Central memory CD4-positive, alpha-beta T cell (primary cell): ENCODE measurements around the gene MYMX.
"Not testable (repeated sequence)": the region's sequence is repeated elsewhere in the genome, so short reads cannot be mapped to it uniquely, and the experiment has no call there.

Experiments
- DNase-seq: peaks from one replicate; pipeline ENCODE4 v3.0.0; 2022
- total RNA-seq, 3 experiments: gene quantifications; one replicate each; lab custom pipeline; 2026; lab: John Stamatoyannopoulos, UW

Gene MYMX
- total RNA-seq, result 0 reads per million in 3 experiments

DNA sequence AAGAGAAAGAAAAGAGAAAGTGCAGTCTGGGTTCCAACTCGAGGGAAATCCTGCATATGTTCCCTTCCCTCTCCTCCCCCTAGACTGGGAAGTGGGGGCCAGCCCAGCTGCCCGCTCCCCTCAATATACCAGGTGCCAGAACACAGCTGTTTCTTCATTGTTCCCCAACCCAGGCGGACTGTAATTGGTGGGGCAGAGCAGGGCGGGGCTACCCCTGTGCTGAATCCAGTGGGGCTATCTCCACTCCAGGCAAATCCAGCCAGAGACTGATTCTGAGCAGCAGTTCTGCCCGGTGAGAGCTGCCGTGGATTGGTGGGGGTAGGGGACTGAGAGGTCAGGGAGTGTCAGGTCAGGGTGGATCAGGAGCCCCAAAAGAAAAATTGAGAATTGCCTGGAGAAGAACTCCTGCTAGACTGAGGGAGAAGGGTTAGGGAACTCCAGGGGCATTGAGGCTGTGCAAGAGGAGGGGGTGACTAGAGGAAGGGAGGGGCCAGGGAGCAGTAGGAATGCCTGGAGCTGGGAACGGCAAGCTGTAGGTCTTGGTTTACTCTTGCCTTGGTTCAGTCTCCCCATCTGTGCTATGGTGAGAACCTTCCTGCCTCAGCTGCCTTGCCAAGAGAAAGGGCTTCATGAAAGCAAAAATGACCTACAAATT lies at the start of gene MYMX:
Gene MYMX, plus strand, starts transcription at position 250 of the 655 bp plus-strand sequence. CDS start 546 bp downstream, outside the sequence.
- DNase-seq, result no peak

DNA sequence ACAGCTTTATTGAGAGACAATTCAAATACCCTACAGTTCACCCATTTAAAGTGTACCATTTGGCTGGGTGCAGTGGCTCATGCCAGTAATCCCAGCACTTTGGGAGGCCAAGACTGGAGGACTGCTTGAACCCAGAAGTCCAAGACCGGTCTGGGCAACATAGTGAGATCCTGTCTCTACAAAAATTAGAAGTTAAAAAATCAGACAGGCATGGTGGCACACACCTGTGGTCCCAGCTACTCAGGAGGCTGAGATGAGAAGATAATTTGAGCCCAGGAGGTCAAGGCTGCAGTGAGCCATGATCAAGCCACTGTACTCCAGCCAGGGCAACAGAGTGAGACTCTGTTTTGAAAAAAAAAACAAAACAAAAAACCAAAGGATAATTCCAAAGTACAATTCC lies 49.2 kb upstream of the MYMX start:
- DNase-seq, result no peak

DNA sequence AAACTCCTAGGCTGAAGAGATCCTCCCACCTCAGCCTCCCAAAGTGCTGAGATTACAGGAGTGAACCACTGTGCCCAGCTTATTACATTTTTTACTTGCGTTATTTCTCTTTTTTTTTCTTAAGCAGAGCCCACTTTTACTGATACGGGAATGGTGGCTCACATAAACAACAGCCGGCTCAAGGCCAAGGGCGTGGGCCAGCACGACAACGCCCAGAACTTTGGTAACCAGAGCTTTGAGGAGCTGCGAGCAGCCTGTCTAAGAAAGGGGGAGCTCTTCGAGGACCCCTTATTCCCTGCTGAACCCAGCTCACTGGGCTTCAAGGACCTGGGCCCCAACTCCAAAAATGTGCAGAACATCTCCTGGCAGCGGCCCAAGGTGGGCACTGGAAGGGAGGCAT lies 47.6 kb upstream of the MYMX start:
- DNase-seq, result no peak

DNA sequence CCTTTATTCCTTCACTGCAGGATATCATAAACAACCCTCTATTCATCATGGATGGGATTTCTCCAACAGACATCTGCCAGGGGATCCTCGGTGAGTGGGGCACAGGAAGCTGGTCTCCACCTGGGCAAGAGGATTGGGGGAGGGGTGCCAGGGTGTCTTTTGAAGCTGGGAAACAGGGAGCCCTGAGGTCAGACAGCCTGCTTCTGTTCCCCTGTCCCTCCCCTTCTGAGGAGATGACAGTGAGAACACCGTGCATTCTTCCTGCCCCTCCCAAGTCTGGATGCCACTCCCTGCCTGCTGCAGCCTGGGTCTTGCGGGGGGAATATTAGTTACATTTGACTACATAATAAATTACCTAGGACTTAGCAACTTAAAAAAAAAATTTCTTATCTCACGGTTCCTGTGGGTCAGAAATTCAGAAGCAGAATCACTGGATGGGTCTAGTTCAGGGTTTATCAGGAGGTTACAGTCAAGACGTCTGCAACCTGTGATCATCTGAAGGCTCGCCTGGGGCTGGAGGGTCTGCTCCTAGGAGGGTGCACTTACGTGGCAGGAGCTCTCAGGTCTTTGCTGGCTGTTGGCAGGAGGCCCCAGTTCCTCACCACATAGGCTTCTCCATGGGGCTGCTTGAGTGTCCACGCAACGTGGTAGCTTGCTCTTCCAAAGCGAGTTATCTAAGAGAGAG lies 46.7 kb upstream of the MYMX start:
- no peak for DNase-seq

DNA sequence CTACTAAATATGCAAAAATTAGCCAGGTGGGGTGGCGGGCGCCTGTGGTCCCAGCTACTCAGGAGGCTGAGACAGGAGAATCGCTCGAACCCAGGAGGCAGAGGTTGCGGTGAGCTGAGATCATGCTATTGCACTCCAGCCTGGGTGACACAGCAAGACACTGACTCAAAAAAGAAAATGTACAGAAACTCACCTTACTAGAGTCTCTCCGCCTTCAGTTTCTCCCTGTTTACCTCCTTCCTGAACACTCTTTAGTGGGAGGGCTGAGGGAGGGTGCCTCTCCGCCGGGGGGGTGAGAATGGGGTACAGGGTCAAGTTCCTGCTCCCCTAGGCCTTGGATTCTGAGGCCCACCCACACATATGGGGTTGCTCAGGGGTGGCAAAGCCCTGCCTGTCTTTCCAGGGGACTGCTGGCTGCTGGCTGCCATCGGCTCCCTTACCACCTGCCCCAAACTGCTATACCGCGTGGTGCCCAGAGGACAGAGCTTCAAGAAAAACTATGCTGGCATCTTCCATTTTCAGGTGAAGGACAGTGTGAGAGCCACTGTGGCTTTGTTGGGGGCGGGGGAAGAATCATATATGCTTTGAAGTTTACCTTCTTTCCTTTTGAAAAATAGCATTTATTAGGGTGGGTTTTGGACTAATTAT lies 44.7 kb upstream of the MYMX start:
- no peak for DNase-seq

DNA sequence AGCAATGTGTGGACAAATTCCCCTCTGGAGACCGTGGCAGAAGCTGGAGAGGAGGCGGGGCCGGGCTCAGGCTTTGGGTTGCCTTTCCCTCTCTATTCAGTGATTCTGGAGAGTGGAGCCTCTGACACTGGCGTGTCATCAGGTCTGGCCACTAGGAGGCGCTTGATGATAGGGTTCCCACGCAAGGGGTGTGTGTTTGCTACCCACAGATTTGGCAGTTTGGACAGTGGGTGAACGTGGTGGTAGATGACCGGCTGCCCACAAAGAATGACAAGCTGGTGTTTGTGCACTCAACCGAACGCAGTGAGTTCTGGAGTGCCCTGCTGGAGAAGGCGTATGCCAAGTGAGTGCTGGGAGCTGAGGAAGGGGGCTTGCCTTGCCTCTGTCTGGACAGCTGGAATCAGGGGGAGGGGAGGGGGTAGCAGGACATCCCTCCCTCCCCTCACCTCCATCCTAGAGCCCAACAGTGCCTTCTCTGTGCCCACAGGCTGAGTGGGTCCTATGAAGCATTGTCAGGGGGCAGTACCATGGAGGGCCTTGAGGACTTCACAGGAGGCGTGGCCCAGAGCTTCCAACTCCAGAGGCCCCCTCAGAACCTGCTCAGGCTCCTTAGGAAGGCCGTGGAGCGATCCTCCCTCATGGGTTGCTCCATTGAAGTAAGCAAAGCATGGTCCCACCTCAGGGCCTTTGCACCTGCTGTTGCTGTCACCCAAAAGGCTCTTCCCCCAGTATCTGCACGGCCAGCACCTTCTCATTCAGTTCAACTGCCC lies 43.8 kb upstream of the MYMX start:
- peak; percentile 55 for DNase-seq

DNA sequence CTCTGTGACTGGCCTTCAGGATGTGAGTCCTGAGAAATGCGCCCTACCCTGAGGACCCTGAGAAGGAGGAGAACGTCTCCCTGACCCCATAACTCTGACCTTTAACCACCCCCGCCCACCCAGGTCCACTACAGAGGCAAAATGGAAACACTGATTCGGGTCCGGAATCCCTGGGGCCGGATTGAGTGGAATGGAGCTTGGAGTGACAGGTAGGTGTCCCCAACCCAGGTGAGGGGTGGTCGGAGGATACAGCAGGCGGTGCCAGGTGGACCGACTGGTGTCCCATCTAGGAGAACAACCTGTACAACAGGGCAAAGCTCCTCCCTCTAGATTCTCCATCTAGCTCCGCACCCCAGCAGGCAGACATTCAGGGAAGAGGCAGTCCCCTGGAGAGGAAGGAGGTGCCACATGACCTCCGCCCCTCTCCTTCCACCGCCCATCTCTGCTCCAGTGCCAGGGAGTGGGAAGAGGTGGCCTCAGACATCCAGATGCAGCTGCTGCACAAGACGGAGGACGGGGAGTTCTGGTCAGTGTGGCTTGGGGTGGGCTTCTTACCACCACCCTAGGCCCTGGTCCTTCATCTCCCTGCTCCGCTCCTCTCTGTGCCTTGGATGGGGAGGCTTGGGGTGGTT lies 40.5 kb upstream of the MYMX start:
- DNase-seq, result no peak

DNA sequence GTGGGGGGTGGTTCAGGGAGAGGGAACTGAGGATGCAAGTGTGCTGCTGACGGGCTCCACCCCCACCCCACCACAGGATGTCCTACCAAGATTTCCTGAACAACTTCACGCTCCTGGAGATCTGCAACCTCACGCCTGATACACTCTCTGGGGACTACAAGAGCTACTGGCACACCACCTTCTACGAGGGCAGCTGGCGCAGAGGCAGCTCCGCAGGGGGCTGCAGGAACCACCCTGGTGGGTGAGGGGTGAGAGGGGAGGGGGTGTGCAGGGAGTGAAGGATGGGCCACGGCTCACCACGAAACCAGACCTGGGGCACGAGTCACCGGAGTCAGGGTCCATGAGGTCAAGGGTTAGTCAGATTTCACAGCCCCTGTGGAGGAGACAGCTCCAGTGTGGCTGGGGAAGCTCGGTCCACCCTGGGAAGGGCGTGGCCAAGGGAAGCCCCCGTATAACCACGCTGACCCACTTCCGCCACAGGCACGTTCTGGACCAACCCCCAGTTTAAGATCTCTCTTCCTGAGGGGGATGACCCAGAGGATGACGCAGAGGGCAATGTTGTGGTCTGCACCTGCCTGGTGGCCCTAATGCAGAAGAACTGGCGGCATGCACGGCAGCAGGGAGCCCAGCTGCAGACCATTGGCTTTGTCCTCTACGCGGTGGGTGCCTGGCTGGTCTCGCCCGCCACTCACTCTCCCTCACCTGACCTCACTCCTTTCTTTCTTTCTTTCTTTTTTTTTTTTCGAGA lies 39.8 kb upstream of the MYMX start:
- DNase-seq, result peak; percentile 8

DNA sequence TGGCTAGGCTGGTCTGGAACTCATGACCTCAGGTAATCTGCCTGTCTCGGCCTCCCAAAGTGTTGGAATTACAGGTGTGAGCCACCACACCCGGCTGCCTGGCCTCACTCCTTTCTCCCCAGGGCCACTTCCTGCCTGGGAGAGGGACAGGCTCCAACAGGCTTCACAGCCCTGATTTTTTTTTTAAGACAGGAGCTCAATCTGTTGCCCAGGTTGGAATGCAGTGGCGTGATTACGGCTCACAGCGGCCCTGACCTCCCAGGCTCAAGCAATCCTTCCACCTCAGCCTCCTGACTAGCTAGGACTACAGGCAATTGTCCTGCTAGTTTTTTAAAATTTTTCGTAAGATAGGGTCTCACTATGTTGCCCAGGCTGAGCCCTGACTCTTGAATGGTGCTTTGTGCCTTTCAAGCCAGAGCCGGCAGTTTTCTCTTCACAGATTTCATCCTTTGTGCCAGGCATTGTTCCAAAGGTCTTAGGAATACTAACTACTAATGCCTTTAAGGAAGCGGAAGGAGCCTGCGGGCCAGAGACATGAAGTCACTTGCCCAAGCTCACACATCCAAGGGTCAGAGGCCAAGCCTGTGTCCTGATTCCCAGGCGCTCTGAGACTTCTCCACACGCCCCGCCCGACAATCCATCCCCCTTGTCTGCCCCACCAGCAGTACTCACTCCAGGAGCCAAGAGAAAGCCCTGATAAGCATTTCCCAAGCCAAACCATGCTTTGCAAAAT lies 38.9 kb upstream of the MYMX start:
- no peak for DNase-seq

DNA sequence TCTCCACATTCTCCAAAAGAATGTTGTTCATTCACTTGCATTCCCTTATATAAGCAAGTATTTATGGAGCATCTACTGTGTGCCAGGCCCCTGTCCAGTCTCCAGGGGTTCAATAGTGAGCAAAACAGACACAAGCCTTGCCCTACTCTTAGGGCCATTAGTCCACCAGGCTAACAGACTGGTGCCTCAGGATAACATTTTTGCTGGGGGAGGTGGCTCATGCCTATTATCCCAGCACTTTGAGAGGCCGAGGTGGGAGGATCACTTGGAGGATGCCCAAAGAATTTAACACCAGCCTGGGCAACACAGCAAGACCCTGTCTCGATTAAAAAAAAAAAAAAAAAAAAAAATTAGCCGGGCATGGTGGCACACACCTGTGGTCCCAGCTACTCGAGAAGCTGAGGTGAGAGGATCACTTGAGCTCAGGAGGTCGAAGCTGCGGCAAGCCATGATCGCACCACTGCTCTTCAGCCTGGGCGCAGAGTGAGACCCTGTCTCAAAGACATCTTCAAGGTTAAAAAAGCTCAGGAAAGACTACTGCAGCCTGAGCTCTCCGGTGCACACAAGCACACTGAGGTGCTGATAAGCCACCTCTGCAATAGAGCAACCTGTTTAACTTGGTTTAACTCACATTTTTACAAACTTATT lies 38.2 kb upstream of the MYMX start:
- DNase-seq, result no peak

DNA sequence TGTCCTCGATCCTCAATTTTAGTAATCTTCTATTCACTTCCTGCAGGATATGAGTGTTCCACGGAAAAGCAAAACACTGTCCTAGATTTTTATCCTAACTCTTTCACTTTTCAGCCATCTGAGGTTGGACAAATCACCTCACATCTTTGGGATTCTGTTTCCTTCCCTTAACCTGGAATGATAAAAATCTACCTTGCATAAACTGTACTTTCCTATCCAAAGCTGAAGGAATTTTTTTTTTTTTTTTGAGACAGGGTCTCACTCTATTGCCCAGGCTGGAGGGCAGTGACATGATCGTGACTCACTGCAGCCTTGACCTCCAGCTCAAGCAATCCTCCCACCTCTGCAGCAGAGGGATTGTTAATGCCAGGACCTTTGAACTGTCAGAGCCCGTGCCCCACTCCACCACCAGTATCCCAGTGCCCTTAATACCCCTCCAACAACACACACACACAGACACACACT lies 37.6 kb upstream of the MYMX start:
- no peak for DNase-seq

DNA sequence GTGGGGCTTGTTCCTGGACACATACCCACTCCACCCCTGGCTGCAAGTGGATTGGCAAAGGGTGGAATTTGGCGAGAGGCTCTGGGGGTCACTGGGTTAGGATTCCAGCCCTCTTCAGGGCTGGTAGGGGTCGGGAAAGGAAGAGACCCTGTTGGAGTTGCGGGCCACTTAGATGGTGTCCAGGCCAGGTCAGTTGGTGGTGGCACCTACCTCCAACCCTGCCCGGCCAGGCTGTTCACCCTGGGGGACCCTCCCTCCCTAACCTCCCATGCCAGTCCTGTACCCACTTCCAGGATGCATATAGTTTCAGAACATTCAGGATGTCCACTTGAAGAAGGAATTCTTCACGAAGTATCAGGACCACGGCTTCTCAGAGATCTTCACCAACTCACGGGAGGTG lies 37.1 kb upstream of the MYMX start:
- DNase-seq, result no peak

DNA sequence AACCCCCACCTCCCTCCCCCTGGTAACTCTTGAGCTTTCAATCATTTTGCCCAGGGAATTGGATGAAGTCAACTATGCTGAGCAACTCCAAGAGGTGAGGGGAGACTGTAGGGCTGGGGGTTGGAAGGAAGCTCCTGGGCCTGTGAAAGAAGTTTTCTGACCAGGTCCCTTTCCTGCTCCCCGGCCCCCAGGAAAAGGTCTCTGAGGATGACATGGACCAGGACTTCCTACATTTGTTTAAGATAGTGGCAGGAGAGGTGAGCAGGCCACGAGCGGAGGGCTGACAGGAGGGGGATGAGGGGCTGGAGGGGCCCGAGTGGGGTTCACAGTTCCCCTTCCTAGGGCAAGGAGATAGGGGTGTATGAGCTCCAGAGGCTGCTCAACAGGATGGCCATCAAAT lies 36.3 kb upstream of the MYMX start:
- no peak for DNase-seq

DNA sequence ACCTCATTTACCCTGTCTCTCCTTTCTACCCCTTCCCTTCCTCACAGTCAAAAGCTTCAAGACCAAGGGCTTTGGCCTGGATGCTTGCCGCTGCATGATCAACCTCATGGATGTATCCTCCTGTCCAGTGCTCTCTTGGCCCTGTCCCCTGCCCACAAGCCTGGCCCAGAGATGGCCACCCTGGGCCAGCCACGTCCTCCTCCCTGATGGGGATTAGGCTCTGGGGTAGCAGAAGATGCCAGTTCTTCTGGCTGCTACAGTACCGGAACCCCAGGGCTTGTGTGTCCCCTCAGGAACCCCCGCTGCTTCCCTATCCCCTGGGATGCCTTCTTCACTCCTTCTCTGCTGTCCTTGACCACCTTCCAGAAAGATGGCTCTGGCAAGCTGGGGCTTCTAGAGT lies 35.8 kb upstream of the MYMX start:
- no peak for DNase-seq

DNA sequence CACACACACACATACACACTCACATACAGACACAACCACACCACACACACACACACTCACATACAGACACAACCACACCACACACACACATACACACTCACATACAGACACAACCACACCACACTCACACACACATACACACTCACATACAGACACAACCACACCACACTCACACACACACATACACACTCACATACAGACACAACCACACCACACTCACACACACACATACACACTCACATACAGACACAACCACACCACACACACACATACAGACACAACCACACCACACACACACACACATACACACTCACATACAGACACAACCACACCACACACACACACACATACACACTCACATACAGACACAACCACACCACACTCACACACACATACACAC lies 34.9 kb upstream of the MYMX start:
- DNase-seq, result not testable (repeated sequence)

DNA sequence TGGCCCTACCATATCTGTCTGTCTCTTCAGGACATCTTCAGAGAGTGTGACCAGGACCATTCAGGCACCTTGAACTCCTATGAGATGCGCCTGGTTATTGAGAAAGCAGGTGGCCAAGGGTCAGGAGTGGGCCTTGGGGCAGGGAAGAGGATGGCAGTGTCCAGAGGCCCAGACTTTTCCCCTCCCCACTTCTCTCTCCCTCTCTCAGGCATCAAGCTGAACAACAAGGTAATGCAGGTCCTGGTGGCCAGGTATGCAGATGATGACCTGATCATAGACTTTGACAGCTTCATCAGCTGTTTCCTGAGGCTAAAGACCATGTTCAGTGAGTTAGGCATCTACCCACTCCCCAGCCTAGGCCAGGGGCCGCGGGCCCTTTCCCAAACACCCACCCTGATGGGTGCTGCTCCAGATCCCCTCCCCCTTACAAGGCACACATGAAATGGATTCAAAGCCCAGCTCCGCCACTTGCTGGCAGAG lies 33.8 kb upstream of the MYMX start:
- no peak for DNase-seq

DNA sequence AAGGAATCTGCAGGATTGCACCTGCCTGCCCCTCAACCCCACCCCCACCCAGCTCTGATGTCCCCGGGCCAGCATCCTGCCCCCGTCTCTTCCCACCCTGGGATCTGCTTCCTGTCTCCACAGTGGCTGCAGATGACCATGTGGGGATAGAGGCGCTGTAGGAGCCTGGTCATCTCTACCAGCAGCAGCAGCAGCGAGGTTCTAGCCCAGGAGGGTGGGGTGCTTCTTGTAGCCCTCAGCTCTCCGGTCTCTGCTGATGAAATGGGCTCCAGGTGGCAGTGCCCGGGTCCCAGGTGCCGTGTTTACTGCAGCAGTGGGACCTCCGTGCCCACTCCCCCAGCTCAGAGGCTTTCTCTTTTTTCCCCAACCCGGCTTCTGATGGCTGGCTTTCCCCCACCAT lies 32.9 kb upstream of the MYMX start:
- DNase-seq, result no peak

DNA sequence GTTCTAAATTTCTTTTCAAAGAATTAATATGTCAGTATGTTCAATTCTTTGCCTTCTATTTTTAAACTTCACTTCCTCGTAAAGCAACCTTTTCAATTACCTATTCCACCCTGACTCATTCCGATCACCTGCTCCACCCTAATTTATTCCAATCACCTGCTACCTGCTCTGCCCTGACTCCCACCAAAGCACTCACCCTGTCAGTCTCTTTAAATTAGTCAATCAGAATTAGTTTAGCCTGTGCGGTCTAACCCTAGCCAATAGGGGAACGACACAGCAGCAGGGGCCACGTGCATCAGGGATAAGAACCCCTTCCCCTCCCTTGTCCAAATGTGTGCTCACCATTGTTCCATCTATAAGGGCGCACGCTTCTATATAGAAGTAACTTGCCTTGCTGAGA lies 31.4 kb upstream of the MYMX start:
- DNase-seq, result not testable (repeated sequence)

DNA sequence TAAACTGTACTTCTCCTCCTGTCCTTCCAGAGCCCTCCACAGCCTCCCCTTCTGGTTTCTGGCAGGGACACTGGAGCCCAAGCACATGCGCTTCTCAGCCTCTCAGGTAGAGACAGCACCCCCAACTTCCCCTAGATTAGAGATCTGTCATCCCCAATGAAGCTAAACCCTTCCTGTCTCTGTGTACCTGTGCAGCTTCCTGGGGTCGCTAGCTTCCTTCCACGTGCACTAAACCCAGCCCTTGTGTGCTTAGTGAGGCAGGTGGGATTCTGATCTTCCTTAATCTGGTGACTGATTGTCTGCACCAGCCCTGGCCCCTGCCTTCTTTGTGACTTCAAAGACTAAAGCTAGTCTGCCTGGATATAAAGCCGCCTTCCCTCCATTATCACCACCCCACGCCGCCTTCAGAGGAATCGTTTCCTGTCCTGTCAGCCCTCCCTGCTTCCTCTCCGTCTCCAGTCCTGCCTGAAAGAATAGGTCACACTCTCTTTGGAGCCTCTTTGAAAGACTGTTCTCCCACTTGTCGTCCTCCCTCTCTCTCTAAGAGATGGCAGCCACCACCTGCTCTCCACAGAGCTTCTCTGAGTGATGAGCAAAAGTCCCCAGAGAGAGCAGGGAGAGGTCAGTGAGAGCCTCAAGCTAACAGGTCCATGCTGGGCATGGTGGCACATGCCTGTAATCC lies 30.6 kb upstream of the MYMX start:
- DNase-seq, result no peak

DNA sequence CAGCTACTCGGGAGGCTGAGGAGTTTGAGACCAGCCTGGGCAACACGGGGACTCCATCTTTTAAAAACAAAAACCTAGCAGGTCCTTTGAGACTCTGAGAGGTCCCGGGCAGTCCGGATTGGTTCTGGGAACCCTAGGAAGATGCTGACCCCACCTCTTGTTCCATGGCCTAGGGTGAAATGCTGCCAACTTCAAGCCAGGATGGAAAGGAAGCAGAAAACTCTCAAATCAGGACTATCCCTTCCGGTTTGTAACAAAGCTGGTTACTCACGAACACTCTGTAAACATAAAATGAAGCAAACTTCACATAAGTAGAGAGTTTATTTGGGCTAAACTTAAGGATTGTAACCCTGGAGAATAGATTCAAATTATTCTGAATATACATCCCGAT lies 30.1 kb upstream of the MYMX start:
- DNase-seq, result no peak
